ENCODE results near the gene OTUD4. TPM values are rescaled to one million over a fixed set of nuclear protein-coding genes. Genes with fewer than 3 reads are reported as not detected.
"Not testable (repeated sequence)": the region's sequence is repeated elsewhere in the genome, so short reads cannot be mapped to it uniquely, and the experiment has no call there.

OTUD4 gene, protein sequence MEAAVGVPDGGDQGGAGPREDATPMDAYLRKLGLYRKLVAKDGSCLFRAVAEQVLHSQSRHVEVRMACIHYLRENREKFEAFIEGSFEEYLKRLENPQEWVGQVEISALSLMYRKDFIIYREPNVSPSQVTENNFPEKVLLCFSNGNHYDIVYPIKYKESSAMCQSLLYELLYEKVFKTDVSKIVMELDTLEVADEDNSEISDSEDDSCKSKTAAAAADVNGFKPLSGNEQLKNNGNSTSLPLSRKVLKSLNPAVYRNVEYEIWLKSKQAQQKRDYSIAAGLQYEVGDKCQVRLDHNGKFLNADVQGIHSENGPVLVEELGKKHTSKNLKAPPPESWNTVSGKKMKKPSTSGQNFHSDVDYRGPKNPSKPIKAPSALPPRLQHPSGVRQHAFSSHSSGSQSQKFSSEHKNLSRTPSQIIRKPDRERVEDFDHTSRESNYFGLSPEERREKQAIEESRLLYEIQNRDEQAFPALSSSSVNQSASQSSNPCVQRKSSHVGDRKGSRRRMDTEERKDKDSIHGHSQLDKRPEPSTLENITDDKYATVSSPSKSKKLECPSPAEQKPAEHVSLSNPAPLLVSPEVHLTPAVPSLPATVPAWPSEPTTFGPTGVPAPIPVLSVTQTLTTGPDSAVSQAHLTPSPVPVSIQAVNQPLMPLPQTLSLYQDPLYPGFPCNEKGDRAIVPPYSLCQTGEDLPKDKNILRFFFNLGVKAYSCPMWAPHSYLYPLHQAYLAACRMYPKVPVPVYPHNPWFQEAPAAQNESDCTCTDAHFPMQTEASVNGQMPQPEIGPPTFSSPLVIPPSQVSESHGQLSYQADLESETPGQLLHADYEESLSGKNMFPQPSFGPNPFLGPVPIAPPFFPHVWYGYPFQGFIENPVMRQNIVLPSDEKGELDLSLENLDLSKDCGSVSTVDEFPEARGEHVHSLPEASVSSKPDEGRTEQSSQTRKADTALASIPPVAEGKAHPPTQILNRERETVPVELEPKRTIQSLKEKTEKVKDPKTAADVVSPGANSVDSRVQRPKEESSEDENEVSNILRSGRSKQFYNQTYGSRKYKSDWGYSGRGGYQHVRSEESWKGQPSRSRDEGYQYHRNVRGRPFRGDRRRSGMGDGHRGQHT
- total RNA-seq = 10 to 100 TPM; 68.0 to 68.1 TPM
- polyA plus RNA-seq = 17.4 TPM

GRCh38 chr4:145180298-145181090 is at the start of gene OTUD4:
OTUD4 (minus strand) TSS chr4:145180589; CDS start chr4:145179973, 616 bp downstream.
- peaks cover 29 to 48% (median 45%) of the 10 kb centered on the region in 3 donors for H3K4me1 Mint-ChIP-seq
- POLR2A ChIA-PET = interaction anchor here (1.1 kb wide), 1 partner anchor 82 kb away, joined by 8 read pairs; the partner anchor contains the start of genes ABCE1 and ANAPC10

GRCh38 chr4:145223228-145223627 is 42.8 kb upstream of the OTUD4 start:
- POLR2A ChIA-PET; H3K9me3 ChIP-seq (ENCODE audit: low read length); H3K27ac ChIP-seq (ENCODE audit: low read depth, low read length); H3K9me3 Mint-ChIP-seq; H3K27me3 ChIP-seq (ENCODE audit: insufficient read depth, low read length, poor library complexity, severe bottlenecking); H3K4me3 ChIP-seq (ENCODE audit: low read length); H3K4me1 ChIP-seq (ENCODE audit: insufficient read depth, low read length); H3K4me3 Mint-ChIP-seq; H3K36me3 Mint-ChIP-seq; H3K27ac Mint-ChIP-seq; H3K36me3 ChIP-seq (ENCODE audit: insufficient read depth, low read length); CTCF ChIA-PET; DNase-seq; H3K4me1 Mint-ChIP-seq: not testable (repeated sequence)
- peaks cover 12 to 38% of the 10 kb centered on the region in 2 donors for H3K27me3 Mint-ChIP-seq

More at GRCh38 chr4:145180298-145181090, at the start of gene OTUD4:
- Histone ChIP-seq H3K36me3 (ENCODE audit: insufficient read depth, low read length) (no peaks in the 10 kb centered on the region), H3K9me3 (ENCODE audit: low read length) (no peaks in the 10 kb centered on the region), H3K4me1 (ENCODE audit: insufficient read depth, low read length) (peaks cover 32% of the 10 kb centered on the region), H3K27ac (ENCODE audit: low read depth, low read length) (peak within 1 kb of the TSS; percentile 90), H3K4me3 (ENCODE audit: low read length) (peak within 1 kb of the TSS; percentile 87), H3K27me3 (ENCODE audit: insufficient read depth, low read length, poor library complexity, severe bottlenecking) (no peaks in the 10 kb centered on the region)
- DNase-seq = peak; percentile 93 to 97 (median 97)
- H3K4me3 Mint-ChIP-seq = peak within 1 kb of the TSS; percentile 89 to 98 (median 94)
- peaks cover 0 to 15% (median 0%) of the 10 kb centered on the region in 3 donors for H3K36me3 Mint-ChIP-seq
- no peaks in the 10 kb centered on the region for H3K9me3 Mint-ChIP-seq
- CTCF ChIA-PET = interaction anchor here (0.8 kb wide), 1 partner anchor 82 kb away, joined by 4 read pairs; the partner anchor contains the start of genes ABCE1 and ANAPC10
- peak within 1 kb of the TSS; percentile 93 to 99 (median 98) for H3K27ac Mint-ChIP-seq
- peaks cover 0 to 4% of the 10 kb centered on the region in 2 donors for H3K27me3 Mint-ChIP-seq

DNA sequence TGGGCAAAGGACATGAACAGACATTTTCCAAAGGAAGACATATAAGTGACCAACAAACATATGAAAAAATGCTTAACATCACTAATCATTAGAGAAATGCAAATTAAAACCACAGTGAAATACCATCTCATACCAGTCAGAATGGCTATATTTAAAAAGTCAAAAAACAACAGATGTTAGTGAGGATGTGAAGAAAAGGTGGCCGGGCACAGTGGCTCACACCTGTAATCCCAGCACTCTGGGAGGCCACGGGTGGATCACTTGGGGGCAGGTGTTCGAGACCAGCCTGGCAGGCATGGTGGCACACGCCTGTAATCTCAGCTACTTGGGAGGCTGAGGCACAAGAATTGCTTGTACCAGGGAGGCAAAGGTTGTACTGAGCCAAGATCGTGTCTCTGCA is 41.1 kb upstream of the OTUD4 start:
- CTCF ChIA-PET, POLR2A ChIA-PET: not testable (repeated sequence)
- peaks cover 6 to 41% of the 10 kb centered on the region in 2 donors for H3K27me3 Mint-ChIP-seq

GRCh38 chr4:145219090-145219489 is 38.7 kb upstream of the OTUD4 start:
- Histone ChIP-seq H3K4me1 (ENCODE audit: insufficient read depth, low read length) (no peaks in the 10 kb centered on the region), H3K27ac (ENCODE audit: low read depth, low read length) (no peak overlapping the region), H3K27me3 (ENCODE audit: insufficient read depth, low read length, poor library complexity, severe bottlenecking) (no peaks in the 10 kb centered on the region), H3K9me3 (ENCODE audit: low read length) (no peaks in the 10 kb centered on the region), H3K36me3 (ENCODE audit: insufficient read depth, low read length) (no peaks in the 10 kb centered on the region), H3K4me3 (ENCODE audit: low read length) (no peak overlapping the region)
- Mint-ChIP-seq H3K4me1 (no peaks in the 10 kb centered on the region), H3K9me3 (peaks cover 0 to 5% (median 0%) of the 10 kb centered on the region in 5 donors), H3K27ac (no peak overlapping the region), H3K4me3 (no peak overlapping the region), H3K27me3 (peaks cover 6 to 41% of the 10 kb centered on the region in 2 donors), H3K36me3 (no peaks in the 10 kb centered on the region)
- ChIA-PET CTCF (no interaction called here), POLR2A (no interaction called here)
- no peak for DNase-seq

More for the DNA sequence above, 41.1 kb upstream of the OTUD4 start:
- H3K27ac ChIP-seq (ENCODE audit: low read depth, low read length); H3K4me1 ChIP-seq (ENCODE audit: insufficient read depth, low read length); H3K4me1 Mint-ChIP-seq; H3K36me3 ChIP-seq (ENCODE audit: insufficient read depth, low read length); H3K27ac Mint-ChIP-seq; H3K27me3 ChIP-seq (ENCODE audit: insufficient read depth, low read length, poor library complexity, severe bottlenecking); H3K36me3 Mint-ChIP-seq; H3K4me3 ChIP-seq (ENCODE audit: low read length); H3K9me3 ChIP-seq (ENCODE audit: low read length); DNase-seq; H3K9me3 Mint-ChIP-seq; H3K4me3 Mint-ChIP-seq: not testable (repeated sequence)

- Histone ChIP-seq H3K4me1 (ENCODE audit: insufficient read depth, low read length) (no peaks in the 10 kb centered on the region), H3K9me3 (ENCODE audit: low read length) (no peaks in the 10 kb centered on the region), H3K4me3 (ENCODE audit: low read length) (no peak overlapping the region), H3K27me3 (ENCODE audit: insufficient read depth, low read length, poor library complexity, severe bottlenecking) (no peaks in the 10 kb centered on the region), H3K27ac (ENCODE audit: low read depth, low read length) (no peak overlapping the region), H3K36me3 (ENCODE audit: insufficient read depth, low read length) (no peaks in the 10 kb centered on the region)
- no peaks in the 10 kb centered on the region for H3K36me3 Mint-ChIP-seq
- peaks cover 4 to 35% of the 10 kb centered on the region in 2 donors for H3K27me3 Mint-ChIP-seq
- no peaks in the 10 kb centered on the region for H3K4me1 Mint-ChIP-seq
- no peak for DNase-seq
- H3K9me3 Mint-ChIP-seq = peaks cover 0 to under 1% (median 0%) of the 10 kb centered on the region in 5 donors
- H3K27ac Mint-ChIP-seq = no peak overlapping the region
- ChIA-PET CTCF (interaction anchor here (0.5 kb wide), 1 partner anchor 16 kb away, joined by 3 read pairs; no protein-coding TSS in a partner anchor), POLR2A (no interaction called here)
- H3K4me3 Mint-ChIP-seq = no peak overlapping the region
Observed at GRCh38 chr4:145218251-145218650, 37.9 kb upstream of the OTUD4 start.

- ChIA-PET POLR2A (no interaction called here), CTCF (interaction anchor here (0.9 kb wide), 1 partner anchor 12 kb away, joined by 3 read pairs; no protein-coding TSS in a partner anchor)
- Histone ChIP-seq H3K4me3 (ENCODE audit: low read length) (no peak overlapping the region), H3K36me3 (ENCODE audit: insufficient read depth, low read length) (no peaks in the 10 kb centered on the region), H3K9me3 (ENCODE audit: low read length) (no peaks in the 10 kb centered on the region), H3K27ac (ENCODE audit: low read depth, low read length) (no peak overlapping the region), H3K27me3 (ENCODE audit: insufficient read depth, low read length, poor library complexity, severe bottlenecking) (no peaks in the 10 kb centered on the region), H3K4me1 (ENCODE audit: insufficient read depth, low read length) (no peaks in the 10 kb centered on the region)
- Mint-ChIP-seq H3K27ac (peak overlapping the region in 1 of 8 donors; percentile 55), H3K4me3 (no peak overlapping the region), H3K27me3 (peaks cover 4 to 35% of the 10 kb centered on the region in 2 donors), H3K9me3 (peaks cover 0 to 3% (median 0%) of the 10 kb centered on the region in 5 donors), H3K4me1 (no peaks in the 10 kb centered on the region), H3K36me3 (no peaks in the 10 kb centered on the region)
- DNase-seq = no peak
Observed at GRCh38 chr4:145217349-145217748, 37.0 kb upstream of the OTUD4 start.

- Histone ChIP-seq H3K36me3 (ENCODE audit: insufficient read depth, low read length) (no peaks in the 10 kb centered on the region), H3K9me3 (ENCODE audit: low read length) (no peaks in the 10 kb centered on the region), H3K4me1 (ENCODE audit: insufficient read depth, low read length) (no peaks in the 10 kb centered on the region), H3K27me3 (ENCODE audit: insufficient read depth, low read length, poor library complexity, severe bottlenecking) (no peaks in the 10 kb centered on the region), H3K4me3 (ENCODE audit: low read length) (no peak overlapping the region), H3K27ac (ENCODE audit: low read depth, low read length) (no peak overlapping the region)
- CTCF ChIA-PET = interaction anchor here (0.9 kb wide), 1 partner anchor 13 kb away, joined by 3 read pairs; no protein-coding TSS in a partner anchor
- no peaks in the 10 kb centered on the region for H3K36me3 Mint-ChIP-seq
- DNase-seq = no peak
- POLR2A ChIA-PET = no interaction called here
- H3K27me3 Mint-ChIP-seq = peaks cover 4 to 34% of the 10 kb centered on the region in 2 donors
- H3K27ac Mint-ChIP-seq = no peak overlapping the region
- H3K4me1 Mint-ChIP-seq = no peaks in the 10 kb centered on the region
- H3K9me3 Mint-ChIP-seq = peaks cover 0 to 3% (median 0%) of the 10 kb centered on the region in 5 donors
- H3K4me3 Mint-ChIP-seq = no peak overlapping the region
Observed at GRCh38 chr4:145216535-145216934, 36.1 kb upstream of the OTUD4 start.
